IPS-18a (cell line): Measurements from ENCODE around the gene HIVEP3.

ENCODE experiments used
- H3K27ac ChIP-seq: one replicate; pipeline ENCODE4 v1.5.1; 2013; ENCODE audit warnings: low read length
- H3K27me3 ChIP-seq: one replicate; pipeline ENCODE4 v1.6.1; 2013; ENCODE audit warnings: mild to moderate bottlenecking, low read length; ENCODE audit not compliant: control insufficient read depth, insufficient read depth
- H3K36me3 ChIP-seq: one replicate; pipeline ENCODE4 v1.6.1; 2013; ENCODE audit warnings: low read depth, low read length; ENCODE audit not compliant: control insufficient read depth
- H3K4me1 ChIP-seq: one replicate; pipeline ENCODE4 v1.6.1; 2013; ENCODE audit warnings: low read depth, low read length; ENCODE audit not compliant: control insufficient read depth
- H3K4me3 ChIP-seq: one replicate; pipeline ENCODE4 v1.5.1; 2013; ENCODE audit warnings: low read length
- H3K9ac ChIP-seq: one replicate; pipeline ENCODE4 v1.6.1; 2013; ENCODE audit warnings: mild to moderate bottlenecking, low read length, moderate library complexity
- H3K9me3 ChIP-seq: one replicate; pipeline ENCODE4 v1.6.1; 2013; ENCODE audit warnings: low read depth, low read length; ENCODE audit not compliant: control insufficient read depth

Gene HIVEP3

DNA sequence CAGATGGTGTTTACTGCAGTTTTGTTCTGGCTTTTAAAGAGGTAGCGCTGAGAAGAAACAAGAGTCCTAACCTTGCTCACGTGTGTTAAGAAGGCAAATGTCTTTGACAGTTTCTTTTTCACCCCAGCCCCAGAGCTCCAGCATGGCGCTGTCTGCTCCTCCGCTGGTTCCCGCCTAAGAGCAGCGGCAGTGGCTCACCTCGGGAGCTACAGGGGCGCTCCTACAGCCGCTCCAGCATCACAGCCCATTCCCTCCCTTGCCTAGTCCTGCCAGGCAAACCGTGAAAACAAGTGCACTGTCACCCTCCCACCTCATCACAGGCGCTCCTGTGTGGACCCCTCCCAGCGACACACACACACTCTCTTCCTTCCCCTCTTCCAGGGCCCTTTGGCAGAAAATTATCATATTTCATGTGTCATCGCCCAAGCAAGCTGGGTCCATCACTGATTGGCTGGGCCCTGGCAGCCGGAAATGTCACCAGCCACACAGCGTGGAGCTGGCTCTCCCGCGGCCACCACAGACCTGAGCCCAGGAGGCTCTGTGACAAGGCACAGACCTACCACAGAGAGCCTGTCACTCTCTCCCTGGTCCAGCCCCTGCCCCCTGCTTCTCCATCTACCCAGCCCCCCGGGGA, 1.2 kb upstream of the HIVEP3 start:
- peak overlapping the region; percentile 49 for H3K4me3 ChIP-seq
- no peaks in the 10 kb centered on the region for H3K9me3 ChIP-seq
- peaks cover 20% of the 10 kb centered on the region for H3K4me1 ChIP-seq
- no peak overlapping the region for H3K9ac ChIP-seq
- no peak overlapping the region for H3K27ac ChIP-seq
- peaks cover 47% of the 10 kb centered on the region for H3K27me3 ChIP-seq
- no peaks in the 10 kb centered on the region for H3K36me3 ChIP-seq

GRCh38 chr1:41919131-41919530, 409 bp upstream of the HIVEP3 start:
- Histone ChIP-seq H3K4me1 (peaks cover 20% of the 10 kb centered on the region), H3K27me3 (peaks cover 47% of the 10 kb centered on the region), H3K36me3 (no peaks in the 10 kb centered on the region), H3K27ac (no peak overlapping the region), H3K9ac (no peak overlapping the region), H3K4me3 (peak overlapping the region; percentile 49), H3K9me3 (no peaks in the 10 kb centered on the region)

GRCh38 chr1:41917835-41918449, 780 bp downstream of the HIVEP3 start:
- no peak overlapping the region for H3K9ac ChIP-seq
- no peak overlapping the region for H3K27ac ChIP-seq
- H3K4me3 ChIP-seq, result peak overlapping the region; percentile 53
- H3K4me1 ChIP-seq, result peaks cover 20% of the 10 kb centered on the region
- H3K9me3 ChIP-seq, result no peaks in the 10 kb centered on the region
- H3K36me3 ChIP-seq, result no peaks in the 10 kb centered on the region
- H3K27me3 ChIP-seq, result peaks cover 47% of the 10 kb centered on the region

DNA sequence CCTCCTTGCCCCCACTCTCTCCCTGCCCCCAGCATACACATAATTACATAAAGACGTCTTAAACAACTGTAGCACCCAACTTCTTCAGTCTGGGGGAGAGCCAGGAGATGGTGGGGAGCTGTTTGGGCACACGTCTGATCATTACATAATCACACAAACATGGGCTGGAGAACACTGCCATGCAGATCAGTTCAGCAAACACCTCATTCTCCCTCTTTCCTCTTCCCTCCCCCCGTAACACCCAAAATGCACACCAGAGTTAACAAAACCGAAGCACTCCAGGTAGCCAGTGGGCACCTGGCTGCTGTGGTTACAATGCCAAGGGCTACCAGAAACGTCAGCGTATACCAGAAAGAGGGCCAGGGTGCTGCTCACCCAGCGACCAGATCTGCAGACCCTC, 1.6 kb downstream of the HIVEP3 start:
- H3K27me3 ChIP-seq, result peaks cover 47% of the 10 kb centered on the region
- H3K27ac ChIP-seq, result no peak overlapping the region
- no peak overlapping the region for H3K9ac ChIP-seq
- H3K36me3 ChIP-seq, result no peaks in the 10 kb centered on the region
- H3K4me1 ChIP-seq, result peaks cover 20% of the 10 kb centered on the region
- H3K4me3 ChIP-seq, result peak overlapping the region; percentile 53
- no peaks in the 10 kb centered on the region for H3K9me3 ChIP-seq

GRCh38 chr1:41915786-41916571, 2.7 kb downstream of the HIVEP3 start:
- H3K36me3 ChIP-seq, result no peaks in the 10 kb centered on the region
- H3K9me3 ChIP-seq, result no peaks in the 10 kb centered on the region
- H3K9ac ChIP-seq, result no peak overlapping the region
- peaks cover 20% of the 10 kb centered on the region for H3K4me1 ChIP-seq
- peaks cover 47% of the 10 kb centered on the region for H3K27me3 ChIP-seq
- H3K27ac ChIP-seq, result no peak overlapping the region
- H3K4me3 ChIP-seq, result no peak overlapping the region

DNA sequence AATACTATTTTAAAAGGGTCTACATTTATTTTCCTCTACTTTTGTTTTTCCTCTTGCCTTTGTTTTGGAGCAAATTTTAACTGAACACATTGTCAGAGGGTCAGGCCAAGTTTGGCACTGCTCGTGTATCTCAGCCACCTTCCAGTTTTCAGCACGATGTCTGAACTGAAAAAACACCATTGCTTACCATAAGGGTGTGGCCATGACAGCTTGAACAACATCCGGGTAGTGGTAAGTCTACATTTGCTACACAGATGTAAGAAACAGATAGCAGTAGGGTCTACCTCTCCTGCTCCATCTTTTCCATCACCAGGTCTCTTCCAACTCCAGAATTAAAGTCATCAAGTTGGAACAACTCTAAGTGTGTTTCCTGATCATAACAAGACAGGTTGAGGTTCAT, 4.2 kb downstream of the HIVEP3 start:
- Histone ChIP-seq H3K4me3 (no peak overlapping the region), H3K27me3 (peaks cover 41% of the 10 kb centered on the region), H3K27ac (no peak overlapping the region), H3K4me1 (peaks cover 17% of the 10 kb centered on the region), H3K9me3 (no peaks in the 10 kb centered on the region), H3K36me3 (no peaks in the 10 kb centered on the region), H3K9ac (no peak overlapping the region)

DNA sequence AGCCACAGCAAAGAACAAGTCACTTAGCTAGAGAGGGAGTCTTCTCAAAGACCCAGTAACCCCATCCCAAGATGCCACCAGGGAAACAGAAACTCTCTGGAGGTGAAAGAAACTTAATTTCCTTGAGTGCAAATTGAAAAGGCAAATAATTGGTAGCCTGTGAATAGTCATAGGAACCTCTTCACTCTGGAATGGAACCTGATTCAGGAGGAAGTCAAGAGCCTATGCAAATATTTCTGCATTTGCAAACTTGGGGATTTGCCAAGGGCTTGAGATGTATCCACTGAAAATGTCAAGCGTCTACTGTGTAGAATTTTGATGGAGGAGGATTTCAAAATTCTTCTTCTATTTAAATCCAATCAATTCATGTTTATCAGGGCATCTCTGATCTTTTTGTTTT, 5.7 kb downstream of the HIVEP3 start:
- H3K9me3 ChIP-seq, result no peaks in the 10 kb centered on the region
- no peak overlapping the region for H3K27ac ChIP-seq
- H3K9ac ChIP-seq, result no peak overlapping the region
- H3K4me1 ChIP-seq, result peaks cover 9% of the 10 kb centered on the region
- H3K27me3 ChIP-seq, result peaks cover 26% of the 10 kb centered on the region
- H3K4me3 ChIP-seq, result no peak overlapping the region
- no peaks in the 10 kb centered on the region for H3K36me3 ChIP-seq

DNA sequence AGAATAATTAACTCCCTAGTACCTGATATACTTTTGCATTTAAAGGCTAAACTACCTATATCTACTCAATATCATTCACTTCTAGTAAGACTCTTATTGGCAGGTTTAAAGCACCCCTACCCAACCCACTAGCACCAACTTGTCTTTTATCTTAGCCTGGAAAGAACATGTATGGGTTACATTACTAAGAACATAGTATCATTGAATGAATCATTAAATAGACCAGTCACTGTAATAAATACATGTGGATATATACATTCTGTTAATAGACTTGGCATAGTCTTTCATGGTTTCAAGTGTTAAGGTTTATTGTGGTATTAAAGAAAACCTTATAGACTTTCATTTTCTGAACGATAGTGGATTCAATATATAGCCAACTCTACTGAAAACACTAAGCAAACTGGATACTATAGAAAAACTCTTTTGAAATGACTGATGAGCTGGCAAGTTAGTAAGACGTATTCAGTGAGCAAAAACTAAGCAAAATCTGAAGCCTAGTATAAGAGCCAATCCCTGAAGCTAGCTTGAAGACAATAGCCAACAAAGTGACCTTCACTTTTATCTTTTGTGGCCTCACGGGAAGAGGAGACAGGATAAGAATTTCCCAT, 10.3 kb downstream of the HIVEP3 start:
- Histone ChIP-seq H3K9me3 (no peaks in the 10 kb centered on the region), H3K36me3 (no peaks in the 10 kb centered on the region), H3K4me1 (no peaks in the 10 kb centered on the region), H3K9ac (no peak overlapping the region), H3K27me3 (no peaks in the 10 kb centered on the region), H3K27ac (no peak overlapping the region), H3K4me3 (no peak overlapping the region)

GRCh38 chr1:41907446-41907845, 11.3 kb downstream of the HIVEP3 start:
- Histone ChIP-seq H3K27me3 (no peaks in the 10 kb centered on the region), H3K9ac (no peak overlapping the region), H3K4me3 (no peak overlapping the region), H3K9me3 (no peaks in the 10 kb centered on the region), H3K36me3 (no peaks in the 10 kb centered on the region), H3K27ac (no peak overlapping the region), H3K4me1 (no peaks in the 10 kb centered on the region)

GRCh38 chr1:41906943-41907342, 11.8 kb downstream of the HIVEP3 start:
- H3K36me3 ChIP-seq, result no peaks in the 10 kb centered on the region
- H3K4me1 ChIP-seq, result peaks cover under 1% of the 10 kb centered on the region
- H3K9me3 ChIP-seq, result no peaks in the 10 kb centered on the region
- no peaks in the 10 kb centered on the region for H3K27me3 ChIP-seq
- no peak overlapping the region for H3K9ac ChIP-seq
- no peak overlapping the region for H3K27ac ChIP-seq
- no peak overlapping the region for H3K4me3 ChIP-seq

DNA sequence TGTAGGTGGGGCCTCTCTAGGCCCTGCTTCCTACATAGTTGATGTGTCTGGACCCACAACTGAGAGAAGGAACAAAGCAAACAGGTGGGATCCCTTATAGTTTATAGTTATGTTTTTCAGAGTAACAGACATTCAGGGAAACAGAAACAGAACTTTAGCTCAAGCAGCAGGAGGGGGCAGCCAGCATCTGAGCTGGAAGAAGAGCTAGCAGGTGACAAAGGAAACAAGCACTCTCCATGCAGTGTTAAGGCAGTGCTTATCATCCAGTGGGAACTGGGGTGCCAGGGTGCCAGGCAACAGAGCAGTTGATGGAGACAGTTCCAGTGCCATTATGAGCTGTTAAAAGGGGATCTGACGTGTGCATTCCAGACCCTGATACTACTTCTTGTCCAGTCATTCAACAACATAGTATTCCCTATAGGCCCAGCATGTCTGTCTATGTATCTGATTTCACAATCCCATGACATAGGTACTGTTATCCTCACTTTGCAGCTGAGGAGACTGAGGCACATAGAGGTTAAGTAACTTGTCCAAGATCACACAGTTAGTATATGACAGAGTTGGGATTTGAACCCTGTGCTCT, 13.5 kb downstream of the HIVEP3 start:
- no peaks in the 10 kb centered on the region for H3K27me3 ChIP-seq
- no peaks in the 10 kb centered on the region for H3K9me3 ChIP-seq
- H3K9ac ChIP-seq, result no peak overlapping the region
- no peak overlapping the region for H3K4me3 ChIP-seq
- peaks cover 4% of the 10 kb centered on the region for H3K4me1 ChIP-seq
- H3K36me3 ChIP-seq, result no peaks in the 10 kb centered on the region
- no peak overlapping the region for H3K27ac ChIP-seq
